ENCODE measurements around the gene TRIM65.

Gene TRIM65

GRCh38 chr17:75850928-75851692, 45.6 kb downstream of the TRIM65 start:
- no peak for DNase-seq

- DNase-seq, result no peak
Observed at GRCh38 chr17:75849724-75850123, 47.0 kb downstream of the TRIM65 start.

GRCh38 chr17:75849279-75849646, 47.5 kb downstream of the TRIM65 start:
- no peak for DNase-seq

- peak in 1 of 2 donors; percentile 12 for DNase-seq
Observed at GRCh38 chr17:75848523-75849278, 48.0 kb downstream of the TRIM65 start.

- DNase-seq, result no peak
Observed at GRCh38 chr17:75847614-75848522, 48.9 kb downstream of the TRIM65 start.

GRCh38 chr17:75846692-75847613, 49.8 kb downstream of the TRIM65 start:
- no peak for DNase-seq

- no peak for DNase-seq
Observed at GRCh38 chr17:75845933-75846691, 50.6 kb downstream of the TRIM65 start.

- peak; percentile 58 to 70 for DNase-seq
Observed at GRCh38 chr17:75845058-75845711, 51.6 kb downstream of the TRIM65 start.

- no peak for DNase-seq
Observed at GRCh38 chr17:75844530-75845057, 52.2 kb downstream of the TRIM65 start.

GRCh38 chr17:75843577-75844529, 52.9 kb downstream of the TRIM65 start, which contains the start of gene UNC13D:
Gene UNC13D, minus strand, starts transcription at chr17:75844404. Its CDS starts 67 bp downstream, at chr17:75844337.
- DNase-seq, result peak; percentile 48 to 72

- no peak for DNase-seq
Observed at GRCh38 chr17:75842963-75843576, 53.7 kb downstream of the TRIM65 start.

- DNase-seq, result no peak
Observed at GRCh38 chr17:75842411-75842810, 54.3 kb downstream of the TRIM65 start.

GRCh38 chr17:75840799-75841164, 56.0 kb downstream of the TRIM65 start:
- no peak for DNase-seq

GRCh38 chr17:75839942-75840798, 56.6 kb downstream of the TRIM65 start:
- no peak for DNase-seq

Data from bone marrow (tissue), 2 donors.